ENCODE measurements around the gene ATP8A2. TPM values are rescaled to one million over a fixed set of nuclear protein-coding genes. Genes with fewer than 3 reads are reported as not detected.
A peak's percentile ranks its signal among the peaks of the same experiment; 100 is the strongest.

ATP8A2 gene
- total and polyA plus RNA-seq, 2 of the 8 experiments (the other 6 are each of a cell fraction or from before 2014, with no cell fraction given) = 2.4 to 8.3 TPM

DNA sequence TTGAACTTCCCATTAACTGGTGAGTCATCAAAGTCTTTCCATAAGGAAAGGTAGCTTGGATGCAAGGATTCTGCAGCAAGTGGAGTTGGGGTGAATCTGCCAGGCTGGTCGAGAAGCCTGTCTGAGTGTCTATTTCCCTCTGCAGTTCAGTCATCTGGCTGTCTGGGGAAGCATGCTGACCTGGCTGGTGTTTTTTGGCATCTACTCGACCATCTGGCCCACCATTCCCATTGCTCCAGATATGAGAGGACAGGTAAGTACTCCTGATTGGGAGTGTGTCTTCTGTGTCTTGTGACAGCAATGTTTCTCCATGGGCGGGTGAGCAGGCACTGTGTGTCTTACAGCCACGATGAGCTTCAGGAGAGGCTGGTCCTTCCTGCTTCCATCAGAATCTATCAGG lies 490.4 kb downstream of the ATP8A2 start:
- POLR2A ChIA-PET (ENCODE audit: partially characterized antibody) = interaction anchor here (2.5 kb wide), 1 partner anchor 11 kb away, joined by 5 read pairs; no protein-coding TSS in a partner anchor
- Histone ChIP-seq H2BK15ac (ENCODE audit: low read length) (no peak overlapping the region), H3K23me2 (ENCODE audit: low read depth, low read length) (no peaks in the 10 kb centered on the region), H3K56ac (replicated peaks; ENCODE audit: insufficient read length, low read depth, low read length) (no peak overlapping the region), H3K9ac (replicated peaks in 1 of 4; ENCODE audit: extremely low read depth in 1 of 4, low read depth in 3 of 4, low read length in 3 of 4) (no peak overlapping the region), H3K4ac (replicated peaks; ENCODE audit: insufficient read length, low read depth, low read length) (no peak overlapping the region), H2BK20ac (ENCODE audit: low read length) (no peak overlapping the region), H3K36me3 (ENCODE audit: control insufficient read depth in 2 of 4, insufficient read depth in 4 of 4, low read length in 3 of 4) (no peaks in the 10 kb centered on the region), H3K79me1 (ENCODE audit: low read depth, low read length) (no peaks in the 10 kb centered on the region), H3K18ac (ENCODE audit: extremely low read depth, low read length) (no peak overlapping the region), H2AFZ (ENCODE audit: low read length) (no peak overlapping the region), H3K79me2 (ENCODE audit: control insufficient read depth in 1 of 2, insufficient read depth in 2 of 2, low read length in 2 of 2) (no peaks in the 10 kb centered on the region), H3K9me3 (ENCODE audit: insufficient read depth in 2 of 2, low read depth in 1 of 2, low read length in 1 of 2) (no peaks in the 10 kb centered on the region), H3K27me3 (replicated peaks in 1 of 4; ENCODE audit: control insufficient read depth in 3 of 4, extremely low read depth in 1 of 4, insufficient read depth in 3 of 4, low read length in 3 of 4) (no peaks in the 10 kb centered on the region), H2BK120ac (replicated peaks; ENCODE audit: low read depth, low read length) (no peak overlapping the region), H3K23ac (ENCODE audit: insufficient read length) (no peak overlapping the region), H3K14ac (ENCODE audit: insufficient read length) (no peak overlapping the region), H2BK5ac (ENCODE audit: low read depth, low read length) (no peak overlapping the region), H4K91ac (replicated peaks; ENCODE audit: insufficient read length, low read length) (no peak overlapping the region), H3K4me2 (ENCODE audit: insufficient read depth in 1 of 2, low read depth in 2 of 2, low read length in 2 of 2) (no peak overlapping the region), H3K4me3 (ENCODE audit: extremely low read depth in 1 of 4, insufficient read depth in 2 of 4, low read depth in 3 of 4, low read length in 4 of 4) (no peak overlapping the region), H2AK5ac (ENCODE audit: low read depth, low read length) (peak overlapping the region; percentile 19; the same call in 1 of the 2 replicates), H2BK12ac (ENCODE audit: low read depth, low read length) (no peak overlapping the region), H3K27ac (ENCODE audit: low read depth, low read length) (no peak overlapping the region), H4K5ac (ENCODE audit: insufficient read length, low read depth, low read length) (no peak overlapping the region), H3K4me1 (replicated peaks in 1 of 4; ENCODE audit: control insufficient read depth in 3 of 4, insufficient read depth in 4 of 4, low read length in 3 of 4) (no peaks in the 10 kb centered on the region), H4K8ac (ENCODE audit: extremely low read depth, insufficient read depth, low read length) (no peak overlapping the region), H4K20me1 (replicated peaks in 1 of 2; ENCODE audit: control insufficient read depth in 1 of 2, insufficient read depth in 2 of 2, low read length in 2 of 2) (no peaks in the 10 kb centered on the region)
- DNase-seq (ENCODE audit: low read depth in 1 of 2, low spot score in 2 of 2) (no peak), FAIRE-seq (no peak)
- CTCF ChIA-PET (ENCODE audit: partially characterized antibody) = no interaction called here
- no peak for TF ChIP-seq HDAC6 (IDR thresholded peaks at IDR 0.05; ENCODE audit: low read depth, low read length)
- no peak for TF ChIP-seq TCF12 (IDR thresholded peaks at IDR 0.05; ENCODE audit: low read depth, low read length)
- no peak for TF ChIP-seq CREB1 (IDR thresholded peaks at IDR 0.05)
- TF ChIP-seq, protein P1, sequence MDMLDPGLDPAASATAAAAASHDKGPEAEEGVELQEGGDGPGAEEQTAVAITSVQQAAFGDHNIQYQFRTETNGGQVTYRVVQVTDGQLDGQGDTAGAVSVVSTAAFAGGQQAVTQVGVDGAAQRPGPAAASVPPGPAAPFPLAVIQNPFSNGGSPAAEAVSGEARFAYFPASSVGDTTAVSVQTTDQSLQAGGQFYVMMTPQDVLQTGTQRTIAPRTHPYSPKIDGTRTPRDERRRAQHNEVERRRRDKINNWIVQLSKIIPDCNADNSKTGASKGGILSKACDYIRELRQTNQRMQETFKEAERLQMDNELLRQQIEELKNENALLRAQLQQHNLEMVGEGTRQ (IDR thresholded peaks at IDR 0.05; ENCODE audit: low read length) = no peak
- no peak for TF ChIP-seq POLR2AphosphoS5 (IDR thresholded peaks at IDR 0.05; ENCODE audit: low read depth, low read length)
- no peak for TF ChIP-seq SUZ12 (IDR thresholded peaks at IDR 0.05; ENCODE audit: low read length)
- no peak for TF ChIP-seq SP2 (IDR thresholded peaks at IDR 0.05; ENCODE audit: low read length)
- no peak for TF ChIP-seq RXRA (IDR thresholded peaks at IDR 0.05; ENCODE audit: insufficient read depth, low read depth, low read length)
- no peak for TF ChIP-seq ZNF274 (IDR thresholded peaks at IDR 0.05; ENCODE audit: borderline replicate concordance, extremely low read depth, low read length)
- TF ChIP-seq NRF1 (IDR thresholded peaks at IDR 0.05; ENCODE audit: low read depth, low read length) = no peak
- TF ChIP-seq RNF2 (IDR thresholded peaks at IDR 0.05; ENCODE audit: borderline replicate concordance, low read depth, low read length, missing control alignments, poor library complexity, severe bottlenecking) = no peak
- TF ChIP-seq KDM5A (IDR thresholded peaks at IDR 0.05; ENCODE audit: low read length) = no peak
- no peak for TF ChIP-seq ASH2L (IDR thresholded peaks at IDR 0.05; ENCODE audit: low read length)
- 79% methylated on average over 4 of the region's 4 CpGs; no CpG with 5 or more reads in 1 of the 2 experiments for WGBS, 2 experiments (ENCODE audit: extremely low coverage in 1 of 2, insufficient coverage in 1 of 2, insufficient read length in 1 of 2, insufficient replicate concordance in 2 of 2, low coverage in 1 of 2, low lambda C conversion rate in 2 of 2, missing lambda C conversion rate in 1 of 2)

Data from H1 (cell line).